GM21360 (cell line): ENCODE measurements around the gene ARMC10.
"Not testable (repeated sequence)": the region's sequence is repeated elsewhere in the genome, so short reads cannot be mapped to it uniquely, and the experiment has no call there.

Source experiments
- ATAC-seq: cut with Tn5 transposase; IDR thresholded peaks from one replicate; pipeline ENCODE4 v1.9.1; 2021; ENCODE audit warnings: mild to moderate bottlenecking, moderate library complexity; ENCODE audit not compliant: unreplicated experiment

Gene ARMC10

DNA sequence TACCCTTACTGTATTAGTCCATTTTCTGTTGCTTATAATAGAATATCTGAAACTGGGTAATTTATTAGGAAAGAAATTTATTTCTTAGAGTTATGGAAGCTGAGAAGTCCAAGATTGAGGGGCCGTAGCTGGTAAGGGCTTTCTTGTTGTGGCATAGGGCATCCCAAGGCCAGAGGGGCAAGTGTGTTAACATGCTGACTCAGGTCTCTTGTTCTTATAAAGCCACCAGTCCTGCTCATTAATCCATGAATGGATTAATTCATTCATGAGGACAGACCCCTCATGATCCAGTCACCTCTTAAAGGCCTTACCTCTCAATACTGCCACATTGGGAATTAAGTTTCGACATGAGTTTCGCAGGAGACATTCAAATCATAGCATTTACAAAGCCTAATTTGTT, 2.4 kb downstream of the ARMC10 start:
- ATAC-seq = no peak

GRCh38 chr7:103078226-103078625, 3.3 kb downstream of the ARMC10 start:
- not testable (repeated sequence) for ATAC-seq

DNA sequence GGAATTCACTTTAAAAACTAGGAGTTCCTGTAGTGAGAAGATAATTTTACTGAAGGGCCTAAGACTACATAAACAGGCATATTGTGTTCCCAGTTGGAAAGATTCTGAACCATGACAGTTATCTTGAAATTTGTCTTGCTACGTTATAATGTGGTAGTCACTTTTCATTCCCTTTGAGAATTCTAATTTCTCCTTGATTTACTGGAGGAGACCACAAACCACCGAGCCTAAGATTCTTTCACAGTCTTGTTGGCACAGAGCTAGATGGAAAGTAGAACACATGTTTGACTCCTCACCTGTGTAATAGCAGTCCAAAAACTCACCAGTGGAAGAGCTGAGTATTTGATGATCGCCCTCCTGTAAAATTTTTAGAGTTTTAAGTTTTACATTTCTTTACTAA, 4.9 kb downstream of the ARMC10 start:
- no peak for ATAC-seq

- no peak for ATAC-seq
Measured at GRCh38 chr7:103080923-103081322, 6.0 kb downstream of the ARMC10 start.

DNA sequence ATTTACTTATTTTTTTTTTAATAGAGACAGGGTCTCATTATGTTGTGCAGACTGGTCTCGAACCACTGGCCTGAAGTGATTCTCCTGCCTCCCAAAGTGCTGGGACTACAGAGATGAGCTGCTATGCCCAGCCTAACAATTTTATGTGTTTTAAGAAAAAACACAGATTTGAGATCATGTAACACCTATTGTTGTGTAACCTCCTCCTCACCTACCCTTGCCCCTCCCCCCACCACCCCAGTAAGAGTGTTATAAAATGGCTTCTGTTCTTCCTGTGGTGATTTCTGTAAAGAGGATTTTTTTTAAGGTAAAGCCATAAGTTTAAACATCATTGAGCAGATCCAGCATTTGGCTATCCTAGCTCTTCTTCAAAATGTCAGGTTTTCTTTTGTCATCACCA, 7.6 kb downstream of the ARMC10 start:
- ATAC-seq = no peak

GRCh38 chr7:103083210-103083609, 8.3 kb downstream of the ARMC10 start:
- ATAC-seq = no peak

- not testable (repeated sequence) for ATAC-seq
Measured at GRCh38 chr7:103092321-103092720, 17.4 kb downstream of the ARMC10 start.

DNA sequence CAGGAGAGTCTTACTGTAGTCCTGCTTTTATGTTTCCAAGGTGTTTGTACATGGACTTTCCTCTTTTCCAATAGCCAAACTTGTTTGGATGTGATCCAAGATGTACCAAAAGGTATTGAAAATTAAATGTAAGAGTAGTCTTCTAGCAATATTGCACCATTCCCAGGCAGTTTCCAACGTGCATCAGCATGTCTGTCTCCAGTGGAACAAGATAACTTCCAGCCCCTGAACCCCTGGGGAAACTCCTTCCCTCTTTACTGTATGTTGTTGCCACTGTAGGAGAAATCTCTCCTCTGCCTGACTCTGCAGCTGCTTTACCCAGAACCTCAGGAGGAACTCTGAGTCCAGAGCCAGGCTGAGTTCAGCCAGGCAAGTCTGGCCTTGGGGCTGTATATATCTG, 18.5 kb downstream of the ARMC10 start:
- no peak for ATAC-seq

GRCh38 chr7:103094102-103094501, 19.2 kb downstream of the ARMC10 start:
- no peak for ATAC-seq

- not testable (repeated sequence) for ATAC-seq
Measured at GRCh38 chr7:103095558-103095957, 20.6 kb downstream of the ARMC10 start.

DNA sequence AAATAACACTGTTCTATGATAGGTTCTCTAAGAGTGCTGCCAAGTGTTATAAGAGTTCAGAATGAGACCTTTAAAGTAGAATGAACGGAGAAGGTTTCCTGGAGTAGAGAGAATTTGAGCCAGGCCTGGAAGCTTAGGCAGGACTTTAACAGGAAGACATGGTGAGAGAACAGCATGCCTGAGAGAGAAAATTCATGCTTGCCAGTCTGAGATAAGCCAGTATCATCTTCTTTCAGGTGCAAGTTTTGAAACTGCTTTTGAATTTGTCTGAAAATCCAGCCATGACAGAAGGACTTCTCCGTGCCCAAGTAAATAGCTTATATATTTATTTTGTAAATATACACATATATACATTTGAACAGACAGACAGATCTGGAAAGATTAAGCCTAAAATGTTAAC, 22.1 kb downstream of the ARMC10 start:
- no peak for ATAC-seq

DNA sequence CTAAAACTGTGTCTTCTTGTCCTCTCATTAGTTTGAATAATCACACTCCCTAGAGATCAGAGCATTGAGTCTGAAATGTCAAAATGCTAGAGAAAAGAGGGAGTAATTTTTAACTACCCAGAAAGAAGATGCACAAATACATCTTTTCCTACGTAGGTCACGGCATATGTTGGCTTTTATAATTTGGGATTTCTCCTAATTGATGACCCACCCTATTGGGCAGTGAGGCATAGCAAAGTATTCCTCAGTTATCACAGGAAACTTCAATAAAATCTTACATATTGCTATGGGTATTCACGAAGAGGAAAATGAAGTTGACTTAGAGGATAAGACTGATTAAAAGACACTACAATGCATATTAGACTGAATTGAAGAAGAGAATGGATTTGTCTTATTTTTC, 25.4 kb downstream of the ARMC10 start:
- ATAC-seq = no peak

GRCh38 chr7:103101543-103101942, 26.6 kb downstream of the ARMC10 start:
- no peak for ATAC-seq

DNA sequence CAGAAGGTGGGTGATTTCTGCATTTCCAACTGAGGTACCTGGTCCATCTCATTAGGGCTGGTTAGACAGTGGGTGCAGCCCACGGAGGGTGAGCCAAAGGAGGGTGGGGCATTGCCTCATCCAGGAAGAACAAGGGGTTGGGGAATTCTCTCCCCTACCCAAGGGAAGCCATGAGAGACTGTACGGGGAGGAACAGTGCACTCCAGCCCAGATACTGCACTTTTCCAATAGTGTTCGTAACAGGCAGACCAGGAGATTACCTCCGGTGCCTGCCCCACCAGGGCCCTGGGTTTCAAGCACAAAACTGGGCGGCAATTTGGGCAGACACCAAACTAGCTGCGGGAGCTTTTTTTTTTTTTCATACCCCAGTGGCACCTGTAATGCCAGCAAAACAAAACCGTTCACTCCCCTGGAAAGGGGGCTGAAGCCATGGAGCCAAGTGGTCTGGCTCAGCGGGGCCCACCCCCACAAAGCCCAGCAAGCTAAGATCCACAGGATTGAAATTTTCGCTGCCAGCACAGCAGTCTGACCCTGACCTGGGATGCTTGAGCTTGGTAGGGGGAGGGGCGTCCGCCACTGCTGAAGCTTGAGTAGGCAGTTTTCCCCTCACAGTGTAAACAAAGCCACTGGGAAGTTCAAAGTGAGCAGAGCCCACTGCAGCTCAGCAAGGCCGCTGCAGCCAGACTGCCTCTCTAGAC, 31.2 kb downstream of the ARMC10 start:
- no peak for ATAC-seq

GRCh38 chr7:103106703-103107070, 31.7 kb downstream of the ARMC10 start:
- ATAC-seq = not testable (repeated sequence)

DNA sequence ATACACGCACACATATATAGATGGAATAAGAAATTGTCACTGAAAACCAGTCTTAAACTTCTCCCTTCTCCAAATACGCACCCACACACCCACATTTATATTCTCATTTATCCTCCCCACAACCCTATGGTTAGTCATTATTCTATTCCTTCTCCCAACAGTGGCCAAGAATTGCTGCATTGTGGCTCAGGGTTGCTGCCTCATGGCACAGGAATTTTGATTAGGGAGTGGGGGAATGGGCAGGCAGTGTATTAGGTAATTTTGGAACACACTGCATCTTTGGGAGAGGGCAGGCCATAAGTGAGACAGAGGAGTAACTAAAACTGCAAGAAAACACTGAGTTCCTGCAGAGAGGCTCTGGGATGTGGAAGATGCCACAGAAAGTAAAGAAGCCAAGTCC, 38.2 kb downstream of the ARMC10 start:
- ATAC-seq = no peak

DNA sequence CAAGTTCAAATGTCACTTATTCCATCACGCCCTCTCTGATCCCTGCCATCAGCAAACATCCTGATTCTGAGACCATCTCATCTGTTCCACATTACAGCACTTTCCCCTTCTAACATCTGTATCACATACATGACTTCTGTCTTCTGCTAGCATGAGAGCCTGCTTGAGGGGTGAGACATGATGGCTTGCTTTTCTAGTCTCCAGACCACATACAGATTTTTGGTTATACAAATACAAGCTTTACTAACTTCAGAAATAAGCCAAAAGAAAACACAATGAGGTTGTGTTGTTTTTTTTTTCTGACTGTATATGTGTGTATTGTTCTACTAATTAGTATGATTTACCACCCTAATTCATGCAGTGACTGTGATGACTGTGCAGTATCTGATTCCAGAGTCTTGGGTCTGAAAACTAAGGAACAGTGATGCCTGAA, 39.7 kb downstream of the ARMC10 start:
- no peak for ATAC-seq

DNA sequence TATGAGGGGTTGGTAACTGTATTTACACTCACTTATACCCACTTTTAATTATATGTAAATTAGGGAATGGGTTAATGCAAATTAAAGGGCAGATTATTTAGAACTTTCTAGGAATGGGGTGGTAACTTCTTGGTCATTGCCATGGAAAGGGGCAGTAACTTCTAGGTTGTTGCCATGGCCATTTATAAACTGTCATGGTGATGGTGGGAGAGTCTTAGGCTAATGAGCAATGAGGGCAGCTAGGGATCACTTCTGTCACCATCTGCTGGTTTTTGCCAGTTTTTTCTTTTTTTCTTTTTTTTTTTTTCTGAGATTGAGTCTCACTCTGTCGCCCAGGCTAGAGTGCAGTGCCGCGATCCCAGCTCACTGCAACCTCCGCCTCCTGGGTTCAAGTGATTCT, 40.8 kb downstream of the ARMC10 start:
- no peak for ATAC-seq

DNA sequence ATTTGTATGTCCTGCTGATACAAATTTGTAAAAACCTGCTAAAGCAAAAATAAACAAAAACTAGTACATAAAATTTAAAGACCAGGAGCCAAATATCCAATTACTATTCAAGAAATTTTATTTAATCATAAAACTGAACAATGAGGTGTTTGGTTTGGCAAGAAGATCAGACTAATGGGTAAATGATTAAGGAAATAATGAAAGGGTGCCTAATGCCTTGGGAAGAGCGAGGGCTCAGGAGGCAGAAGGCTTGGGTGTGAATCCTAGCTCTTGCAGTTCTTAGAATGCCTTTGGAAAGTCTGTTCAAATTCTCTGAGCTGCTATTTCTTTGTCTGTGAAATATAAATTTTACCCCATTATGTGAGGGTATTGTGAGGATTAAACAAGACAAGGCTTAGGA, 41.6 kb downstream of the ARMC10 start:
- no peak for ATAC-seq

DNA sequence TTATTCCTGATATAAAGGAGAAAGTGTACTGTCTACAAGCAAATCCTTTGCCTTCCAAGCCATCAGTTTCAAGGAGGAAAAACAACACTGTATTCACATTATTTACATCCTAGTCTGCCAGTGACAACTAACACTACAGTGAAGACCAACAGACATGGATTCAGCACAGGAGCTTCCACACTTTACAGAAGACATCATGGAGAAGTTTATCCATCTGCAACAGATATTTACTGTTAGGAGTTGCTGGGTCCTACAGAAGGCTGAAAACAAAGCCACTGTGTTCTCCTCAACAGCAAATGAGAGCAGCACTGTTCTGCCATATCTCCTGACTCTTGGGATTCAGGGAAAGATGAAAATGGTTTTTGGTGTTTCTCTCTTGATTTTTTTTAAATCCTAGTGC, 42.1 kb downstream of the ARMC10 start:
- ATAC-seq = no peak

DNA sequence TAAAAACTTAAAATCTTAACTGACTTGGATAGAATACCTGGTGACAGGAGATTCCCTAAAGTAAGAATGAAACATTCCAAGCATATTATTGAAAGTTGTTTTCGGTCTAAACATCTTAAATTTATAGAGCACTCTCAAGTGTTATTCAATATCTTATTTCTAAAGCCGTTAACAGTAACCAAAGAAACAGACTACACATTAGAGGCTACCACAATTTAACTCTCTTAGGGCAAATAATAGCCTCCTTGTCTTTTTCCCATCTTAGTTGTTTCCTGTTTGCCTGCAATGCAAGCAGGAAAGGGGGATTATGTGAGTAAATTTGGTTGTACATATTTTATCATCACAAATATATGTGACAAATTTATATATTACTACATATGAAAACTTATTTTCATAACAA, 42.5 kb downstream of the ARMC10 start:
- no peak for ATAC-seq

GRCh38 chr7:103119791-103120291, 44.9 kb downstream of the ARMC10 start:
- ATAC-seq = no peak

GRCh38 chr7:103120362-103120761, 45.4 kb downstream of the ARMC10 start:
- ATAC-seq = no peak
